Dermis microvascular lymphatic vessel endothelial cell (primary cell): Measurements from ENCODE around the gene EPSTI1. TPM values are rescaled to one million over a fixed set of nuclear protein-coding genes. Genes with fewer than 3 reads are reported as not detected.
A peak's percentile ranks its signal among the peaks of the same experiment; 100 is the strongest.
"Not testable (repeated sequence)": the region's sequence is repeated elsewhere in the genome, so short reads cannot be mapped to it uniquely, and the experiment has no call there.

Source experiments
- DNase-seq, 2 donors: peaks; one replicate each; pipeline versions ENCODE4 v3.0.0 to v3.0.0-alpha.2; 2010; ENCODE audit warnings: low read depth in 2 of 2
- total RNA-seq: library from RNA; depleted of rRNA; stranded (reverse); fragments of >200 nt; gene quantifications from 2 replicates; pipeline ENCODE4 v1.2.1, GENCODE V29; 2014

EPSTI1 gene, protein sequence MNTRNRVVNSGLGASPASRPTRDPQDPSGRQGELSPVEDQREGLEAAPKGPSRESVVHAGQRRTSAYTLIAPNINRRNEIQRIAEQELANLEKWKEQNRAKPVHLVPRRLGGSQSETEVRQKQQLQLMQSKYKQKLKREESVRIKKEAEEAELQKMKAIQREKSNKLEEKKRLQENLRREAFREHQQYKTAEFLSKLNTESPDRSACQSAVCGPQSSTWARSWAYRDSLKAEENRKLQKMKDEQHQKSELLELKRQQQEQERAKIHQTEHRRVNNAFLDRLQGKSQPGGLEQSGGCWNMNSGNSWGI
- 2.3 and 3.4 TPM in 2 replicates for total RNA-seq

DNA sequence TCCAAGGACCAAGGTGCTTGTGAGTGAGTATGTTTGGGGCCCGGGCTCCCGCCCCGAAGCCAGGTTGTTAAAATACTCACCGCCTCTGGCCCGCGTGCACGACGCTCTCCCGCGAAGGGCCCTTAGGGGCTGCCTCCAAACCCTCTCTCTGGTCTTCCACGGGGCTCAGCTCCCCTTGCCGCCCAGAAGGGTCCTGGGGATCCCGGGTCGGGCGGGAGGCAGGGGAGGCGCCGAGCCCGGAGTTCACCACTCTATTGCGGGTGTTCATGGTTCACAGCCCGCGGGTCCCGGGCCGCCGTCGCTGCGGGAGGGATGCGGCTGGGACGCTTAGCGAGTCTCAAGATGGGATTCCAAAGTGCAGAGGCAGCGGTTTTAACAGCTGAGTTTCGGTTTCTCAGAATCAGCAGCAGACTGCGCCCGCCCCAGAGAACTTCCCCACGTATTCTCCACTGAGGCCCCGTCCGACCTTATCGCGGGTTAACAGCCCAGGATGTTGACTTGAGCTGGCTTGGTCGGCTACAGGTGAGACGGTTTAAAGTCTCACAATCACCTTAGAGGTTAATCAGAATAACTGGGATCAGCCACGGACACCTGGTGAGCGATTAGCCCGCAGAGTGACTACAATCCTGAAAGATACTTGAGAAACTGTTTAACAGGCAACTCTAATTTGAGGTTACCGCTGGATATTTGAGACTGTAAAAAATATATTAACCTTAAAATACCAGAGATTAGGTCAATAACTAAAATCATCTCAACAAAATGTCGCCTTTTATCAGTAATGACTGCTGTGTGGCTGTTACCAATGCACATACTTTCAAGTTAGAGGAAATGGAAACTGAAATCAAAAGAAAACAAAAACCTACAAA lies at the start of gene EPSTI1:
Gene EPSTI1 (minus strand): TSS at position 344 of the 866 bp plus-strand sequence. CDS start 76 bp downstream, at position 268.
- peak in 1 of 2 donors; percentile 66 for DNase-seq

DNA sequence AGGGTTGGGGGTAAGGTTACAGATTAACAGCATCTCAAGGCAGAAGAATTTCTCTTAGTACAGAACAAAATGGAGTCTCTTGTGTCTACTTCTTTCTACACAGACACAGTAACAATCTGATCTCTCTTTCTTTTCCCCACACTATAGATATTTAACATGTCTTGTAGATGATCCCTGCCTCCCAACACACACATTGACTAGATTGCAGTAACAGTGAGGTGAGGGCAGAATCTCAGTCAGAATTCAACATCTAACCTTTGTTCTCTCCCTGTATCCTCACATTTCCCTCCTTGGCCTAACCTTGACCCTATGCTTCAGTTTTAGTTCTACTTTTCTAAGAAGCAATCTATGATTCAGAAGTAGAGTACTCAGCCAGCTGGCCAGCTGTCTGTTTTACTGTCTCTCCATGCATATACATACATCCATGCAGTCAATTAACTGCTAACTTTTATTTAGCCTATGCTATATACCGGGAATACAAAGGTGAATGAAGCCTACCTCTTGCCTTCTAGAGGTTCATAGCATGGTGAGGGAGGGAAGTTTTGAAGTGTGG lies 49.4 kb upstream of the EPSTI1 start:
- DNase-seq = no peak

DNA sequence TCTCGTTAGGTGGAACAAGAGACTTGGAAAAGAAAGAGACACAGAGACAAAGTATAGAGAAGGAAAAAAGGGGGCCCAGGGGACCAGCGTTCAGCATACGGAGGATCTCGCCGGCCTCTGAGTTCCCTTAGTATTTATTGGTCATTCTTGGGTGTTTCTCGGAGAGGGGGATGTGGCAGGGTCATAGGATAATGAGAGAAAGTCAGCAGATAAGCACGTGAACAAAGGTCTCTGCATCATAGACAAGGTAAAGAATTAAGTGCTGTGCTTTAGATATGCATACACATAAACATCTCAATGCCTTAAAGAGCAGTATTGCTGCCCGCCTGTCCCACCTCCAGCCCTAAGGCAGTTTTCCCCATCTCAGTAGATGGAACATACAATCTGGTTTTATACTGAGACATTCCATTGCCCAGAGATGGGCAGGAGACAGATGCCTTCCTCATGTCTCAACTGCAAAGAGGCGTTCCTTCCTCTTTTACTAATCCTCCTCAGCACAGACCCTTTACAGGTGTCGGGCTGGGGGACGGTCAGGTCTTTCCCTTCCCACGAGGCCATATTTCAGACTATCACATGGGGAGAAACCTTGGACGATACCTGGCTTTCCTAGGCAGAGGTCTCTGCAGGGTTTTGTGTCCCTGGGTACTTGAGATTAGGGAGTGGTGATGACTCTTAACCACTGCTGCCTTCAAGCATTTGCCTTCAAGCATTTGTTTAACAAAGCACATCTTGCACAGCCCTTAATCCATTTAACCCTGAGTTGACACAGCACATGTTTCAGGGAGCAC lies 48.7 kb upstream of the EPSTI1 start:
- not testable (repeated sequence) for DNase-seq

GRCh38 chr13:43039966-43040365 lies 47.9 kb upstream of the EPSTI1 start:
- DNase-seq = no peak

GRCh38 chr13:43036351-43037250 lies 44.6 kb upstream of the EPSTI1 start:
- DNase-seq = no peak

DNA sequence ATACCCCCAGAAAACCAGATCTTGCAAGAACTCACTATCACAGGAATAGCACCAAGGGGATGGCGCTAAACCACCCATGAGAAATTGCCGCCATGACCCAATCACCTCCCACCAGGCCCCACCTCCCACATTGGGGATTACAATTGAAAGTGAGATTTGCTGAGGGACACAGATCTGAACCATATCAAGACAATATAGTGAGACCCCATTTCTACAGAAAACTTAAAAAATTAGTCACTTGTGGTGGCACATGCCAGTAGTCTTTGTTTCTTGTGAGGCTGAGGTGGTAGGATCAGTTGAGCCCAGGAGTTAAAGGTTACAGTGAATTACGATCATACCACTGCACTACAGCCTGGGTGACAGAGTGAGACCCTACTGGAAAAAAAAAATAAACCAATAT lies 41.0 kb upstream of the EPSTI1 start:
- DNase-seq = no peak

- no peak for DNase-seq
Observed at GRCh38 chr13:43031881-43032280, 39.8 kb upstream of the EPSTI1 start.

DNA sequence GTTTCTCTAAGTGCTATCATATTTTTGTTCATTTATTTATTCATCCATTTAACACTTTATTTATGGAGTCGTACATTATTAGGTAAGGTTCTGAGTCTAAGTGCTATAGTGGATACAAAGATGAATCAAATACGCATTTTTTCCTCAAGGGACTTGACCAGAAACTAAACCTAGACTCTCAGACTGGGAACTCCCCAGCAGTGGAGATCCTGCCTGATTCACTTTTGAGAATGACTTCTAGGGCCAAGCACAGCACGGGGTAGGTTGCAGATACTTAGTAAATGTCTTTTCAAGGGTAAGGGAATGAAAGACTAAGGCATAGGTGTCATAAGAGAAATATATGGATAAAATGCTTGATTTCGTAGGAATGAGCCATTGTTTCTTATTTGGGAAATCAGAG lies 38.5 kb upstream of the EPSTI1 start:
- DNase-seq = no peak

DNA sequence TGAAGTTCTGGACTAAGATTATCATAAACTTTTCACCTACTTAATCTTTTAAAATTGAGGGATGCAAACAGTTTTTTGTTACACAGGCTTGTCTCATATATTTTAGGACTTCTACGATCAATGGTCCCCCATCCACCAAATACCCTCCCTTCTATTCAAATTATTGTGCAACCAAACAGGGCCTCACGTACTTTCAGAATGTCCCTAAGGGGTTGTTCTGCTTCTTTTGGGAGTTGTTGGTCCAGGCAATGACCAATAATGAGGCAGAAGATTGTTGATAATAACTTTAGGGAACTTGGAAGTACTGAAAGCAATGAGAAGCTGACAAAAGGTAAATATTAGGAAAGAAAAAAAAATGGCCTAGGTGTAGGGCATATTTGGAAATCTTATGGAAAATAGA lies 34.2 kb upstream of the EPSTI1 start:
- DNase-seq = no peak

DNA sequence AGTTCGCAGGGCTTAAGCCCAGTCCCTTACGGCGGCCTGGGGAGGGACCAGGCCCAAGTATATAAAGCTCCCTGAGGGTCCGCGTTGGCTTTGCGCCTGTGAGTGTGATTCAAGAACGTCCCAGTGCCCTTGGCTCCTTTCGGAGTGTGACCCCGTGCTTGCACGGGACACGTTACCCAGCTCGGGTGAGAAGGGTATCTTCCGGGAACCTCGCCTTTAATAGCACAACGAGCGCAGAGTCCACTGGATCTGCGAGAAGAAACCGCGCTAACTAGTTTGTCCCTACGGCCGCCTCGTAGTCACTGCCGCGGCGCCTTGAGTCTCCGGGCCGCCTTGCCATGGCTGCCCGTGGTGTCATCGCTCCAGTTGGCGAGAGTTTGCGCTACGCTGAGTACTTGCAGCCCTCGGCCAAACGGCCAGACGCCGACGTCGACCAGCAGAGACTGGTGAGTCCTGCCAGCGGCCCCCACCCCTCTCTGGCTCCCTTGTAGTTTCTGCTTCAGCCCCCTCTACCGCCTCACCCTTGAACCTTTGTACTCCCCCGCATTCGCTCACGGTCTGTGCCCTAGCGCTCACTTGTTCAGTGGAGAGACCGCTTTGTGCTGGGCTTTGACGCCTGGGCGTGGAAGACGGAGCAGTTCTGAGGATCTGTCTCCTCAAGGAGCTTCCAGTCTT lies 31.4 kb upstream of the EPSTI1 start, which contains the start of gene DNAJC15:
Gene DNAJC15 (plus strand): TSS at position 298 of the 675 bp plus-strand sequence. CDS start 41 bp downstream, at position 339.
- DNase-seq = peak; percentile 30 to 87

DNA sequence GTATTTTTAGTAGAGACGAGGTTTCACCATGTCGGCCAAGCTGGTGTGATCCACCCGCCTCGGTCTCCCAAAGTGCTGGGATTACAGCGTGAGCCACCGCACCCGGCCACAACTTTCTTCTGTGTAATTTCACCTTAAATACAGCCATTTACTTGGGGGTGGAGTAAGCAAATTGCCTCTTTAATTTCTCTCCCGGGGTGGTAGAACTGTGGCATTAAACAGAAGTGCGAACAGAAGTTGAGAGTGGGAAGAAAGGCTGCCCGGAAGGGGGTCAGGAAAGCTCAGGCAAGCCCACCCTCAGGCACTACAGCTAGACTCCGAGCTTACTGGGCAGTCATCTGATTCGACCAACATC lies 30.9 kb upstream of the EPSTI1 start:
- no peak for DNase-seq

- no peak for DNase-seq
Observed at GRCh38 chr13:43021926-43022670, 30.1 kb upstream of the EPSTI1 start.

DNA sequence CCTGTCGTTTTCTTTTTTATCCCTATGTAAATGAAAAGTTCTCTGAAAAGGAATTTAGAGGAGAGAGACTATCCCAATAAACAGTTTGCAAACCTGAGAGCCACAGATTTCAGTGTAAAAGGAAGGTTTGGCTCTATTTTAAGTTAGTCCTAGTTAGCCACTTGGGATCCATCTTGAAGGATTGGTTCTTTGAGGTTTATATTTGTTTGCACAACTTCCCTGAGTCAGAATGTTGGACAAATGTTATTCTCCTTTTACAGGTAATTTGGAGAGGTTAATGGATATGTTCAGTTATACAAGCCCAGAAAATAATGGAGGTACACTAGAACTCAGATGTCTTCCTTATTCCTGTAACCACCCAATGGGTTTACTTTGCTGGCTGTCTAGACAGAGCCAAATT lies 28.8 kb upstream of the EPSTI1 start:
- DNase-seq = no peak

DNA sequence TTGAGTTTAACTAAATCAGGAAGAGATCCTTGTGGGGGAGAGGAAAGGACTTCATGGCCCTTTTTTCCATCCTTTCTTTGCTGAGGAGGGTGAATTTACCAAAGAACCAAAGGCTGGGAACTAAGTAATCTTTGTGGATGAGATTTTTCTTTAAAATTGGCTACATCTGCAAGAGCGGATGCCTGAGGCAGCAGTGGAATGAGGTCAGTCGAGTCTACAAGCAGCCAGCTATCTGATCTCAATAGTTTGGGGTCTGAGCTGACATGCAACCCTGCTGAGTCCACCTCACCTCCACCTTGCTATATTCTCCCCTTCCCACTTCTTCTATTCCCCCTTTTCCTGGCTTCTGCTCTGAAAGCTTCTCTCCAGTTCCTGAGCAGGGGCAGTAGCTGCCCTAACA lies 27.8 kb upstream of the EPSTI1 start:
- DNase-seq = no peak

DNA sequence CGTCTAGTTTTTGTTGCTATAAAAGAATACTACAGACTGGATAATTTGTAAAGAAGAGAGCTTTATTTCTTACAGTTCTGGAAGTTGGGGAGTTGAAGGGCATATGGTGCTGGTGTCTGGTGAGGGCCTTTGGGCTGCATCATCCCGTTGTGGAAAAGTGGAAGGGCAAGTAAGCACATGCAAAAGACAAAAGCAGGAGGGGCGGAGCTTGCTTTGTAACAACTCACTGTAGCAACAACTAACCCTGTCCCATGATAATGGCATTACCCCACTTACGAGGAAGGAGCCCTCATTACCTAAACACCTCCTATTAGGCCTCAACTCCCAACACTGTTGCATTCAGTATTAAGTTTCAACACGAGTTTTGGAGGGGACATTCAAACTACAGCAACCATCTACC lies 24.2 kb upstream of the EPSTI1 start:
- DNase-seq = no peak

- no peak for DNase-seq
Observed at GRCh38 chr13:43014162-43014561, 22.1 kb upstream of the EPSTI1 start.

GRCh38 chr13:43009506-43009905 lies 17.5 kb upstream of the EPSTI1 start:
- no peak for DNase-seq

- no peak for DNase-seq
Observed at GRCh38 chr13:43008596-43008995, 16.6 kb upstream of the EPSTI1 start.

DNA sequence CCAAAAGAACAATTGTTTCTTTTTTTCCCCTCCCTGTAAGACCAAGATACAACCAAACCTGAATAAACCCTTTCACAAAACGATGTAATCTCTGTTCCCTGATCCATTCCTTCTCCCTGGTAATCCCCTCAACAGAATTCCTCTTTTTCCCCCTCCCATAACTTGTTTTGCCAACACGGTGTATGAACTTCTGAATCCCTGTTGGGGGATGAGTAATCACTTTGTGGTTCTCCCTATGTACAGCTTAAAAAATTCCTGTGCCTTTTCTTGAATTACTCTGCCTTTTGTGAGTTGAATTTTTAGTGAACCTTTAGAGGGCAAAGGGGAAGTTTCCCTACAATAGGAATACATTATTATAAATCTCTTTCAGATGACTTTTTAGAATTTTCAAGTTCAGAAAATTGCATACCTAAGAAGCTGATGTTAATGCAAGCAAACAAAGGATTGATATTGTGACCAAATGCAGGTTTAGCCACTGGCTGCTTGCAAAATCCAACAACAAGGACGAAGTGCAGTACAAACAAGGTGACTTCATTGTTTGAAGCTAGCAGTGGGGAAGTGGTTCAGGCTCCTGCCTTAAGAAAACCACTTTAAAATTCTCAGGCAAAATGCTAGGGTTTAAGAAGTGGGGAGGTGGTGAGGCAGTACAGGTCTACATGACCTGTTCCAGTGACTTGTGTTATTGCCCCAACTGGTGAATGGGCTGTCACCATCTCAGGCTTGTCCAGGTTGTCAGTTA lies 15.0 kb upstream of the EPSTI1 start:
- DNase-seq = no peak
